ENCODE results near the gene GDPD5.

GRCh38 chr11:75389276-75389605, 136.5 kb downstream of the GDPD5 start:
- no peak for TF ChIP-seq CTCF (IDR thresholded peaks at IDR 0.05)
- no peak for TF ChIP-seq POLR2AphosphoS5 (IDR thresholded peaks at IDR 0.05; ENCODE audit: insufficient read depth in 1 of 2, low read depth in 1 of 2)

All from vagina (tissue), 2 donors.